SK-N-SH treated with all-trans-retinoic acid at 6 μM for 48 hours (cell line): Measurements from ENCODE around the gene UQCRC1.

Source experiments
- ATAC-seq: fragments of 200-7000 bp; cut with Tn5 transposase; 3 replicates; pipeline ENCODE4 v1.9.1; 2020; ENCODE audit warnings: mild to moderate bottlenecking, moderate library complexity
- ARNTL ChIP-seq: fragments of 450-650 bp; formaldehyde crosslinking; IDR thresholded peaks from 2 replicates; pipeline ENCODE4 v1.5.0; 2020; ENCODE audit warnings: low read depth, mild to moderate bottlenecking, moderate library complexity, borderline replicate concordance
- BACH2 ChIP-seq: fragments of 250-450 bp; sonication (Bioruptor Pico); IDR thresholded peaks from 2 replicates; pipeline ENCODE4 v1.9.0; 2021; ENCODE audit warnings: mild to moderate bottlenecking, borderline replicate concordance
- CSDC2 ChIP-seq: fragments of 250-450 bp; sonication (Bioruptor Pico); IDR thresholded peaks from 2 replicates; pipeline ENCODE4 v1.5.0; 2020; ENCODE audit warnings: mild to moderate bottlenecking, moderate library complexity
- CSRNP3 ChIP-seq: fragments of 250-450 bp; sonication (Bioruptor Pico); IDR thresholded peaks from 2 replicates; pipeline ENCODE4 v1.5.1; 2021; ENCODE audit warnings: mild to moderate bottlenecking, moderate library complexity
- ESRRG ChIP-seq: fragments of 250-450 bp; sonication (Bioruptor Pico); IDR thresholded peaks from 2 replicates; pipeline ENCODE4 v1.6.1; 2021; ENCODE audit warnings: mild to moderate bottlenecking
- ISL1 ChIP-seq: fragments of 250-450 bp; sonication (Bioruptor Pico); IDR thresholded peaks from 2 replicates; pipeline ENCODE4 v2.1.2; 2022; ENCODE audit warnings: mild to moderate bottlenecking, moderate library complexity
- OSR1 ChIP-seq: fragments of 250-450 bp; sonication (Bioruptor Pico); IDR thresholded peaks from 2 replicates; pipeline ENCODE4 v1.8.0; 2022; ENCODE audit warnings: moderate library complexity, mild to moderate bottlenecking, inconsistent platforms
- POU6F1 ChIP-seq: fragments of 250-450 bp; sonication (Bioruptor Pico); IDR thresholded peaks from 2 replicates; pipeline ENCODE4 v1.8.0; 2021; ENCODE audit warnings: low read depth, mild to moderate bottlenecking, moderate library complexity, borderline replicate concordance
- PPARA ChIP-seq: fragments of 250-450 bp; sonication (Bioruptor Pico); IDR thresholded peaks from 2 replicates; pipeline ENCODE4 v1.5.0; 2020; ENCODE audit warnings: mild to moderate bottlenecking, borderline replicate concordance
- RARB ChIP-seq: fragments of 250-450 bp; sonication (Bioruptor Pico); IDR thresholded peaks from 2 replicates; pipeline ENCODE4 v1.8.0; 2021; ENCODE audit warnings: mild to moderate bottlenecking, moderate library complexity
- SNAI2 ChIP-seq: fragments of 250-450 bp; sonication (Bioruptor Pico); IDR thresholded peaks from 2 replicates; pipeline ENCODE4 v1.5.0; 2020; ENCODE audit warnings: mild to moderate bottlenecking, moderate library complexity
- TCF4 ChIP-seq: fragments of 250-450 bp; sonication (Bioruptor Pico); IDR thresholded peaks from 2 replicates; pipeline ENCODE4 v1.8.0; 2021; ENCODE audit warnings: mild to moderate bottlenecking, moderate library complexity, borderline replicate concordance
- TOX ChIP-seq: fragments of 250-450 bp; sonication (Bioruptor Pico); IDR thresholded peaks from 2 replicates; pipeline ENCODE4 v1.8.0; 2021; ENCODE audit warnings: mild to moderate bottlenecking, moderate library complexity, borderline replicate concordance
- ZC3H10 ChIP-seq: fragments of 250-450 bp; sonication (Bioruptor Pico); IDR thresholded peaks from 2 replicates; pipeline ENCODE4 v1.5.1; 2021; ENCODE audit warnings: mild to moderate bottlenecking, moderate library complexity
- ZFP3 ChIP-seq: fragments of 250-450 bp; sonication (Bioruptor Pico); IDR thresholded peaks from 2 replicates; pipeline ENCODE4 v1.5.0; 2020; ENCODE audit warnings: mild to moderate bottlenecking, moderate library complexity
- ZNF565 ChIP-seq: fragments of 450-650 bp; formaldehyde crosslinking; conservative IDR thresholded peaks from 2 replicates; pipeline ENCODE4 v1.5.0; 2020; ENCODE audit warnings: low read depth, mild to moderate bottlenecking, moderate library complexity
- ZNF70 ChIP-seq: fragments of 450-650 bp; formaldehyde crosslinking; IDR thresholded peaks from 2 replicates; pipeline ENCODE4 v1.5.0; 2020; ENCODE audit warnings: mild to moderate bottlenecking, moderate library complexity
- ZNF8 ChIP-seq: fragments of 450-650 bp; formaldehyde crosslinking; IDR thresholded peaks from 2 replicates; pipeline ENCODE4 v1.5.0; 2020; ENCODE audit warnings: mild to moderate bottlenecking, moderate library complexity
- TF ChIP-seq, protein P1 (sequence below): fragments of 250-450 bp; sonication (Bioruptor Pico); IDR thresholded peaks from 2 replicates; pipeline ENCODE4 v1.5.0; 2020; ENCODE audit warnings: mild to moderate bottlenecking, moderate library complexity
- TF ChIP-seq, protein P2 (sequence below): fragments of 250-450 bp; sonication (Bioruptor Pico); IDR thresholded peaks from 2 replicates; pipeline ENCODE4 v1.8.0; 2020; ENCODE audit warnings: mild to moderate bottlenecking, moderate library complexity, borderline replicate concordance

The UQCRC1 gene

GRCh38 chr3:48625600-48625999, 16.2 kb upstream of the UQCRC1 start:
- no peak for ATAC-seq
- no peak for TF ChIP-seq RARB (CRISPR knock-in tag)
- no peak for TF ChIP-seq ESRRG (CRISPR knock-in tag)
- TF ChIP-seq TCF4 (CRISPR knock-in tag), result no peak
- TF ChIP-seq, protein P1, sequence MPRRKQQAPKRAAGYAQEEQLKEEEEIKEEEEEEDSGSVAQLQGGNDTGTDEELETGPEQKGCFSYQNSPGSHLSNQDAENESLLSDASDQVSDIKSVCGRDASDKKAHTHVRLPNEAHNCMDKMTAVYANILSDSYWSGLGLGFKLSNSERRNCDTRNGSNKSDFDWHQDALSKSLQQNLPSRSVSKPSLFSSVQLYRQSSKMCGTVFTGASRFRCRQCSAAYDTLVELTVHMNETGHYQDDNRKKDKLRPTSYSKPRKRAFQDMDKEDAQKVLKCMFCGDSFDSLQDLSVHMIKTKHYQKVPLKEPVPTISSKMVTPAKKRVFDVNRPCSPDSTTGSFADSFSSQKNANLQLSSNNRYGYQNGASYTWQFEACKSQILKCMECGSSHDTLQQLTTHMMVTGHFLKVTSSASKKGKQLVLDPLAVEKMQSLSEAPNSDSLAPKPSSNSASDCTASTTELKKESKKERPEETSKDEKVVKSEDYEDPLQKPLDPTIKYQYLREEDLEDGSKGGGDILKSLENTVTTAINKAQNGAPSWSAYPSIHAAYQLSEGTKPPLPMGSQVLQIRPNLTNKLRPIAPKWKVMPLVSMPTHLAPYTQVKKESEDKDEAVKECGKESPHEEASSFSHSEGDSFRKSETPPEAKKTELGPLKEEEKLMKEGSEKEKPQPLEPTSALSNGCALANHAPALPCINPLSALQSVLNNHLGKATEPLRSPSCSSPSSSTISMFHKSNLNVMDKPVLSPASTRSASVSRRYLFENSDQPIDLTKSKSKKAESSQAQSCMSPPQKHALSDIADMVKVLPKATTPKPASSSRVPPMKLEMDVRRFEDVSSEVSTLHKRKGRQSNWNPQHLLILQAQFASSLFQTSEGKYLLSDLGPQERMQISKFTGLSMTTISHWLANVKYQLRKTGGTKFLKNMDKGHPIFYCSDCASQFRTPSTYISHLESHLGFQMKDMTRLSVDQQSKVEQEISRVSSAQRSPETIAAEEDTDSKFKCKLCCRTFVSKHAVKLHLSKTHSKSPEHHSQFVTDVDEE, result no peak
- no peak for TF ChIP-seq ZNF8 (CRISPR knock-in tag)
- TF ChIP-seq ARNTL (CRISPR knock-in tag), result no peak
- TF ChIP-seq PPARA (CRISPR knock-in tag), result no peak
- no peak for TF ChIP-seq TOX (CRISPR knock-in tag)
- TF ChIP-seq OSR1 (CRISPR knock-in tag), result no peak

DNA sequence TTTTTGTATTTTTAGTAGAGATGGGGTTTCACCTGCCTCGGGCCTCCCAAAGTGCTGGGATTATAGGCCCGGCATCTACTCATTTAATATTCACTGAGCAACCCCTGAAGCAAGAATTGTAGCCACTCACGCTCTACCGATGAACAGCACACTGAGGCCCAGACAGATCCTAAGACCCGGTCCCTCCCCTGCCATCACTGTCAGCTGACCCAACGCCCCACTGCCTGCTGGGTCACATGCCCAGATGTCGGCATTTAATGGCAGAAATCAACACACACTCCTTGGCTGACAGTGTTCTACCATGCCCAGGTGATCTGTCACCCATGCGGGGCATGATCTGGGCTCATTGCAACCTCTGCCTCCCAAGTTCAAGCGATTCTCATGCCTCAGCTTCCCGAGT, 15.3 kb upstream of the UQCRC1 start:
- no peak for ATAC-seq
- TF ChIP-seq ESRRG (CRISPR knock-in tag), result no peak
- no peak for TF ChIP-seq OSR1 (CRISPR knock-in tag)
- no peak for TF ChIP-seq SNAI2 (CRISPR knock-in tag)
- no peak for TF ChIP-seq ZNF565 (CRISPR knock-in tag)
- no peak for TF ChIP-seq BACH2 (CRISPR knock-in tag)
- no peak for TF ChIP-seq ZC3H10
- no peak for TF ChIP-seq CSDC2 (CRISPR knock-in tag)
- no peak for TF ChIP-seq PPARA (CRISPR knock-in tag)
- TF ChIP-seq, protein P1, result no peak
- TF ChIP-seq ZFP3 (CRISPR knock-in tag), result no peak
- no peak for TF ChIP-seq ZNF8 (CRISPR knock-in tag)
- TF ChIP-seq ISL1, result no peak
- no peak for TF ChIP-seq POU6F1 (CRISPR knock-in tag)
- TF ChIP-seq ARNTL (CRISPR knock-in tag), result no peak
- TF ChIP-seq ZNF70, result no peak
- TF ChIP-seq, protein P2, sequence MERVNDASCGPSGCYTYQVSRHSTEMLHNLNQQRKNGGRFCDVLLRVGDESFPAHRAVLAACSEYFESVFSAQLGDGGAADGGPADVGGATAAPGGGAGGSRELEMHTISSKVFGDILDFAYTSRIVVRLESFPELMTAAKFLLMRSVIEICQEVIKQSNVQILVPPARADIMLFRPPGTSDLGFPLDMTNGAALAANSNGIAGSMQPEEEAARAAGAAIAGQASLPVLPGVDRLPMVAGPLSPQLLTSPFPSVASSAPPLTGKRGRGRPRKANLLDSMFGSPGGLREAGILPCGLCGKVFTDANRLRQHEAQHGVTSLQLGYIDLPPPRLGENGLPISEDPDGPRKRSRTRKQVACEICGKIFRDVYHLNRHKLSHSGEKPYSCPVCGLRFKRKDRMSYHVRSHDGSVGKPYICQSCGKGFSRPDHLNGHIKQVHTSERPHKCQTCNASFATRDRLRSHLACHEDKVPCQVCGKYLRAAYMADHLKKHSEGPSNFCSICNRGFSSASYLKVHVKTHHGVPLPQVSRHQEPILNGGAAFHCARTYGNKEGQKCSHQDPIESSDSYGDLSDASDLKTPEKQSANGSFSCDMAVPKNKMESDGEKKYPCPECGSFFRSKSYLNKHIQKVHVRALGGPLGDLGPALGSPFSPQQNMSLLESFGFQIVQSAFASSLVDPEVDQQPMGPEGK, result no peak
- no peak for TF ChIP-seq TOX (CRISPR knock-in tag)
- no peak for TF ChIP-seq CSRNP3 (CRISPR knock-in tag)
